K562 (cell line): ENCODE measurements around the gene COL23A1. TPM values are rescaled to one million over a fixed set of nuclear protein-coding genes. Genes with fewer than 3 reads are reported as not detected.

Source experiments
- ARID1B ChIP-seq: fragments of 450-650 bp; IDR thresholded peaks from 2 replicates; pipeline ENCODE4 v1.6.1; 2016; ENCODE audit warnings: antibody characterized with exemption, mild to moderate bottlenecking, inconsistent platforms
- ARNT ChIP-seq, 2 experiments: fragments of 450-650 bp; IDR thresholded peaks; 2 replicates each; pipeline ENCODE4 v1.6.1; 2016; ENCODE audit warnings: mild to moderate bottlenecking in 1 of 2
- DEAF1 ChIP-seq: fragments of 450-650 bp; formaldehyde crosslinking; IDR thresholded peaks from 2 replicates; pipeline ENCODE4 v1.4.0; 2020; ENCODE audit warnings: mild to moderate bottlenecking, moderate library complexity
- DIDO1 ChIP-seq: fragments of 450-650 bp; IDR thresholded peaks from 2 replicates; pipeline ENCODE4 v1.6.1; 2016; ENCODE audit warnings: low read depth, missing biosample characterization, missing genetic modification characterization
- EGR1 ChIP-seq: fragments of 450-650 bp; conservative IDR thresholded peaks from 2 replicates; pipeline ENCODE4 v1.6.1; 2017; ENCODE audit warnings: mild to moderate bottlenecking
- MBD2 ChIP-seq: sonication (generic); IDR thresholded peaks from 2 replicates; pipeline ENCODE4 v1.6.1; 2016; ENCODE audit warnings: low read depth, borderline replicate concordance
- NBN ChIP-seq: fragments of 450-650 bp; IDR thresholded peaks from 2 replicates; pipeline ENCODE4 v1.6.1; 2016; ENCODE audit warnings: low read depth, mild to moderate bottlenecking
- REST ChIP-seq, 2 experiments: fragments of 450-650 bp; formaldehyde crosslinking in 1 of 2; IDR thresholded peaks; 2 replicates each; pipeline versions ENCODE4 v1.4.0 to v1.6.1; 2014 to 2020; ENCODE audit warnings: mild to moderate bottlenecking in 2 of 2, borderline replicate concordance in 1 of 2, low read depth in 1 of 2
- SAP30 ChIP-seq: fragments of 200-600 bp; sonication (generic); IDR thresholded peaks from 2 replicates; pipeline ENCODE4 v1.6.1; 2012; ENCODE audit warnings: borderline replicate concordance, low read depth, mild to moderate bottlenecking, moderate library complexity, low read length, control low read depth, inconsistent platforms; ENCODE audit not compliant: insufficient read depth, poor library complexity, severe bottlenecking
- SIN3B ChIP-seq: fragments of 450-650 bp; IDR thresholded peaks from 2 replicates; pipeline ENCODE4 v1.6.1; 2017; ENCODE audit warnings: low read depth, mild to moderate bottlenecking, moderate library complexity
- SMAD3 ChIP-seq: fragments of 450-650 bp; formaldehyde crosslinking; conservative IDR thresholded peaks from 2 replicates; pipeline ENCODE4 v1.4.0; 2020; ENCODE audit warnings: mild to moderate bottlenecking
- ZNF311 ChIP-seq: fragments of 250-450 bp; sonication (Bioruptor Pico); IDR thresholded peaks from 2 replicates; pipeline ENCODE4 v1.4.0; 2020; ENCODE audit warnings: mild to moderate bottlenecking, moderate library complexity
- ZNF644 ChIP-seq: fragments of 200-800 bp; sonication (Bioruptor generic); IDR thresholded peaks from 2 replicates; pipeline ENCODE4 v1.6.1; 2016; ENCODE audit warnings: low read depth, missing genetic modification characterization, missing compliant biosample characterization
- polyA plus RNA-seq, 8 experiments: library from polyadenylated mRNA; depleted of rRNA in 4 of 8; stranded (reverse) in 5 of 8; unstranded in 3 of 8; fragments of >200 nt; fragmentation: Nextera tagmentation in 2 of 8; fragmentation: Illumina TruSeq in 1 of 8; extraction: Ambion mirVana in 2 of 8; extraction: Trizol in 1 of 8; gene quantifications; 2 replicates each; pipeline versions ENCODE4 v1.2.1 to v1.2.3, GENCODE V29; 2011 to 2014; ENCODE audit warnings: inconsistent platforms in 1 of 8, missing spikeins in 1 of 8
- total RNA-seq, 7 experiments: library from RNA; depleted of rRNA in 6 of 7; stranded (reverse); fragments of >200 nt in 6 of 7; fragmentation: Illumina TruSeq in 2 of 7; extraction: Trizol in 2 of 7; gene quantifications; 2 replicates each; pipeline versions ENCODE4 v1.2.1 to v1.2.3, GENCODE V29; 2011 to 2021; ENCODE audit warnings: low replicate concordance in 1 of 7
- TF ChIP-seq, protein P1 (sequence below): fragments of 200-800 bp; sonication (Bioruptor generic); IDR thresholded peaks from 2 replicates; pipeline ENCODE4 v1.6.1; 2017; ENCODE audit warnings: missing genetic modification characterization, missing compliant biosample characterization
- TF ChIP-seq, protein P2 (sequence below): IDR thresholded peaks from 2 replicates; pipeline ENCODE4 v1.6.1; 2012; ENCODE audit warnings: low read depth, low read length, improper control_type of control experiment, borderline replicate concordance

The COL23A1 gene
- total and polyA plus RNA-seq, 9 of the 15 experiments (the other 6 are each of a cell fraction or from before 2014, with no cell fraction given) = 0.09 TPM; not detected in 8

DNA sequence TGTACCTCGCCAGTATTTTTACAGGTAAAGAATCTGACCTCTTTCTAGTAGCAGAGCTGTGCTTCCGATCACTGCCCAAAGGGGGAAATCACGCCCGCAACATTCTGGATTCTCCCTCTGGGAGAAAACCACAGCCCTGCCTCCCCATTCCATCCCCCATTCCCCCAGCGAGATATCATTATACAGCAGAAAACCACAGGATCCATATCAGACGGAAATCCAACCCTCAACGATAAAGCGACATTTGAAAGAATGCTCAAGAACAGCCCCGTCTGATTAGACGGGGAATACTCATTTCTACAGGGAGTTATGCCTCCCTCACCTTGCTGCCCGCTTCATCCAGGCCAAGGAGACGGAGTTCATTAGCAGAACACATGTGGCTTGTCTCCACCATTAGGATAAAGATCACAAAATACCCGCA is 172.8 kb downstream of the COL23A1 start (continued):
- TF ChIP-seq, protein P1, sequence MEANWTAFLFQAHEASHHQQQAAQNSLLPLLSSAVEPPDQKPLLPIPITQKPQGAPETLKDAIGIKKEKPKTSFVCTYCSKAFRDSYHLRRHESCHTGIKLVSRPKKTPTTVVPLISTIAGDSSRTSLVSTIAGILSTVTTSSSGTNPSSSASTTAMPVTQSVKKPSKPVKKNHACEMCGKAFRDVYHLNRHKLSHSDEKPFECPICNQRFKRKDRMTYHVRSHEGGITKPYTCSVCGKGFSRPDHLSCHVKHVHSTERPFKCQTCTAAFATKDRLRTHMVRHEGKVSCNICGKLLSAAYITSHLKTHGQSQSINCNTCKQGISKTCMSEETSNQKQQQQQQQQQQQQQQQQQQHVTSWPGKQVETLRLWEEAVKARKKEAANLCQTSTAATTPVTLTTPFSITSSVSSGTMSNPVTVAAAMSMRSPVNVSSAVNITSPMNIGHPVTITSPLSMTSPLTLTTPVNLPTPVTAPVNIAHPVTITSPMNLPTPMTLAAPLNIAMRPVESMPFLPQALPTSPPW = peak; percentile 78
- TF ChIP-seq, protein P2, sequence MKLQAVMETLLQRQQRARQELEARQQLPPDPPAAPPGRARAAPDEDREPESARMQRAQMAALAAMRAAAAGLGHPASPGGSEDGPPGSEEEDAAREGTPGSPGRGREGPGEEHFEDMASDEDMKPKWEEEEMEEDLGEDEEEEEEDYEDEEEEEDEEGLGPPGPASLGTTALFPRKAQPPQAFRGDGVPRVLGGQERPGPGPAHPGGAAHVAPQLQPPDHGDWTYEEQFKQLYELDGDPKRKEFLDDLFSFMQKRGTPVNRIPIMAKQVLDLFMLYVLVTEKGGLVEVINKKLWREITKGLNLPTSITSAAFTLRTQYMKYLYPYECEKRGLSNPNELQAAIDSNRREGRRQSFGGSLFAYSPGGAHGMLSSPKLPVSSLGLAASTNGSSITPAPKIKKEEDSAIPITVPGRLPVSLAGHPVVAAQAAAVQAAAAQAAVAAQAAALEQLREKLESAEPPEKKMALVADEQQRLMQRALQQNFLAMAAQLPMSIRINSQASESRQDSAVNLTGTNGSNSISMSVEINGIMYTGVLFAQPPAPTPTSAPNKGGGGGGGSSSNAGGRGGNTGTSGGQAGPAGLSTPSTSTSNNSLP = peak; percentile 84; the same call in 1 of the 2 replicates
- peak; percentile 59; the same call in 1 of the 2 replicates for TF ChIP-seq SMAD3 (CRISPR knock-in tag)
- peak in 1 of 2 experiments; percentile 80; a peak in 1 of 4 replicates for TF ChIP-seq ARNT (IDR thresholded peaks at IDR 0.05)
- TF ChIP-seq SAP30 = no peak
- peak; percentile 48 for TF ChIP-seq DEAF1
- TF ChIP-seq ZNF311 = peak; percentile 48; the same call in 1 of the 2 replicates
- TF ChIP-seq ARID1B = peak; percentile 94
- peak; percentile 68; the same call in 1 of the 2 replicates for TF ChIP-seq REST (IDR thresholded peaks at IDR 0.05; ENCODE audit: borderline replicate concordance)
- TF ChIP-seq REST (CRISPR knock-in tag; IDR thresholded peaks at IDR 0.05; ENCODE audit: low read depth) = no peak
- TF ChIP-seq NBN = peak; percentile 56; the same call in 1 of the 2 replicates
- TF ChIP-seq MBD2 = 0 out of 2 replicates have a peak, but pooled peaks have one; percentile 48
- TF ChIP-seq EGR1 = no peak
- TF ChIP-seq DIDO1 (tag) = no peak
- peak; percentile 78 for TF ChIP-seq ZNF644
- TF ChIP-seq SIN3B = no peak
